ENCODE measurements around the gene PALMD. TPM values are rescaled to one million over a fixed set of nuclear protein-coding genes. Genes with fewer than 3 reads are reported as not detected.

The PALMD gene
- total and polyA plus RNA-seq, 2 donors (not counting 1 experiment from before 2014, with no cell fraction given), result not detected

DNA sequence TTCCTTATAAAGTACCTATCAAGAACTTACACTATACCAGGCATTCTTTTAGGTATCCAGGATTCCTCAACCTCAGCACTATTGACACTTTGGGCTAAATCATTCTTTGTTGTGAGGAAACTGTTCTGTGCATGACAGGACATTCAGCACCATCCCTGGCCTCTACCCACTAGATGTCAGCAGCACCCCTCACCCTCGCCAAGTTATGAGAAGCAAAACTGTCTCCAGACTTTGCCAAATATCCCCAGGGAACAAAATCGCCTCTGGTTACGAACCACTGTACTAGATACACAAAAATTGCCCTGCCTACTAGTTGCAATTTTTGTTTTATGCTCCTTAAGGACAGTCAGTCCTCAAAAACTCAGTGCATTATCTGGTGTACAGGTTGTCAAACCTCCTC lies 35.7 kb downstream of the PALMD start:
- CTCF ChIA-PET, result no interaction called here
- intact Hi-C loops (cut with micrococcal nuclease), result no loop called here

DNA sequence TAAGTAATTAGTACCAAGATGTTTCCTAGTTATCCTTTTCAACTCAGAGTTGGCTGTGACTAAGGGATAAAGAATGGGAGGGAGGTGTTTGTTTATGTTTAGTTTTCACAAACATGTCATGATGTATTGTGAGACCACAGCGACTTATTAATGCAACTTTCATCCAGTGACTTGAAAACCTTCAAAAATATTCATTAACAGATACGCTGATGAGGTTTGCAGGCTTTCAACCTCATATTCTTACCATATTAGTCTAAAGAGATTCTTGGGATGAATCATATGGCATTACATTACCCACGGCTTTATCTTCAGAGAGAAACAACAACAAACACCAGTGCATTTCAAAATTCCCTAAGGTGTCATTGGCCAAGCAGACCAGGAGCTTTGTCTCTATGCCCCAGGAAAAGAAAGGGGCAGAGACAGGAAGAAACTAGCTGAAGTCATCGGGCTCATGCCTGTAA lies 36.4 kb downstream of the PALMD start:
- peaks cover 0 to 3% (median 0%) of the 10 kb centered on the region in 4 experiments for H3K27me3 ChIP-seq (replicated peaks in 1 of 4; ENCODE audit: control extremely low read depth in 1 of 4, control insufficient read depth in 3 of 4, insufficient read depth in 4 of 4, low read length in 3 of 4)
- no peak overlapping the region for H3K4me3 Mint-ChIP-seq
- H3K9ac ChIP-seq (ENCODE audit: low read length), result no peak overlapping the region
- no peak overlapping the region for H3K4me3 ChIP-seq (ENCODE audit: control extremely low read depth in 1 of 5, extremely low read depth in 1 of 5, insufficient read depth in 1 of 5, low read depth in 2 of 5, low read length in 4 of 5)
- intact Hi-C loops (cut with micrococcal nuclease), result no loop called here
- no peak for TF ChIP-seq EZH2 (IDR thresholded peaks at IDR 0.05; ENCODE audit: borderline replicate concordance, insufficient read depth, low read depth, low read length, poor library complexity, severe bottlenecking)
- TF ChIP-seq, protein P1, sequence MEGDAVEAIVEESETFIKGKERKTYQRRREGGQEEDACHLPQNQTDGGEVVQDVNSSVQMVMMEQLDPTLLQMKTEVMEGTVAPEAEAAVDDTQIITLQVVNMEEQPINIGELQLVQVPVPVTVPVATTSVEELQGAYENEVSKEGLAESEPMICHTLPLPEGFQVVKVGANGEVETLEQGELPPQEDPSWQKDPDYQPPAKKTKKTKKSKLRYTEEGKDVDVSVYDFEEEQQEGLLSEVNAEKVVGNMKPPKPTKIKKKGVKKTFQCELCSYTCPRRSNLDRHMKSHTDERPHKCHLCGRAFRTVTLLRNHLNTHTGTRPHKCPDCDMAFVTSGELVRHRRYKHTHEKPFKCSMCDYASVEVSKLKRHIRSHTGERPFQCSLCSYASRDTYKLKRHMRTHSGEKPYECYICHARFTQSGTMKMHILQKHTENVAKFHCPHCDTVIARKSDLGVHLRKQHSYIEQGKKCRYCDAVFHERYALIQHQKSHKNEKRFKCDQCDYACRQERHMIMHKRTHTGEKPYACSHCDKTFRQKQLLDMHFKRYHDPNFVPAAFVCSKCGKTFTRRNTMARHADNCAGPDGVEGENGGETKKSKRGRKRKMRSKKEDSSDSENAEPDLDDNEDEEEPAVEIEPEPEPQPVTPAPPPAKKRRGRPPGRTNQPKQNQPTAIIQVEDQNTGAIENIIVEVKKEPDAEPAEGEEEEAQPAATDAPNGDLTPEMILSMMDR (IDR thresholded peaks at IDR 0.05), result no peak
- WGBS (ENCODE audit: insufficient coverage), result 81% methylated on average over 4 of the region's 4 CpGs
- no peaks in the 10 kb centered on the region for H3K4me1 Mint-ChIP-seq
- DNase-seq, result no peak
- H4K20me1 ChIP-seq (ENCODE audit: control insufficient read depth, insufficient read depth, low read length, poor library complexity, severe bottlenecking), result no peaks in the 10 kb centered on the region
- no peaks in the 10 kb centered on the region for H3K9me3 ChIP-seq (ENCODE audit: control extremely low read depth in 1 of 3, control insufficient read depth in 2 of 3, insufficient read depth in 1 of 3, low read length in 2 of 3)
- H2AFZ ChIP-seq (ENCODE audit: insufficient read depth, low read depth, low read length, poor library complexity, severe bottlenecking), result no peak overlapping the region
- H3K9me3 Mint-ChIP-seq (ENCODE audit: insufficient read depth), result no peaks in the 10 kb centered on the region
- H3K27me3 Mint-ChIP-seq, result no peaks in the 10 kb centered on the region
- CTCF ChIA-PET, result no interaction called here
- H3K4me1 ChIP-seq (ENCODE audit: control insufficient read depth in 2 of 2, insufficient read depth in 2 of 2, low read length in 2 of 2), result no peaks in the 10 kb centered on the region
- POLR2A ChIA-PET, result no interaction called here
- no peaks in the 10 kb centered on the region for H3K79me2 ChIP-seq (ENCODE audit: control insufficient read depth, insufficient read depth, low read length)
- no peak overlapping the region for H3K27ac ChIP-seq (ENCODE audit: low read length in 2 of 2)
- ATAC-seq (ENCODE audit: low read depth), result no peak
- no peak overlapping the region for H3K4me2 ChIP-seq (replicated peaks; ENCODE audit: low read depth, low read length, poor library complexity, severe bottlenecking)
- no peak overlapping the region for H3K27ac Mint-ChIP-seq
- no peaks in the 10 kb centered on the region for H3K36me3 ChIP-seq (replicated peaks in 1 of 2; ENCODE audit: control extremely low read depth in 1 of 2, control insufficient read depth in 1 of 2, extremely low read depth in 1 of 2, insufficient read depth in 2 of 2, low read length in 1 of 2)

More for the DNA sequence above, 35.7 kb downstream of the PALMD start:
- Histone ChIP-seq H3K4me2 (replicated peaks; ENCODE audit: low read depth, low read length, poor library complexity, severe bottlenecking) (no peak overlapping the region), H3K4me1 (ENCODE audit: control insufficient read depth in 2 of 2, insufficient read depth in 2 of 2, low read length in 2 of 2) (no peaks in the 10 kb centered on the region), H3K4me3 (ENCODE audit: control extremely low read depth in 1 of 5, extremely low read depth in 1 of 5, insufficient read depth in 1 of 5, low read depth in 2 of 5, low read length in 4 of 5) (no peak overlapping the region), H2AFZ (ENCODE audit: insufficient read depth, low read depth, low read length, poor library complexity, severe bottlenecking) (no peak overlapping the region), H3K27ac (ENCODE audit: low read length in 2 of 2) (no peak overlapping the region), H3K9ac (ENCODE audit: low read length) (no peak overlapping the region), H3K79me2 (ENCODE audit: control insufficient read depth, insufficient read depth, low read length) (no peaks in the 10 kb centered on the region), H3K36me3 (replicated peaks in 1 of 2; ENCODE audit: control extremely low read depth in 1 of 2, control insufficient read depth in 1 of 2, extremely low read depth in 1 of 2, insufficient read depth in 2 of 2, low read length in 1 of 2) (no peaks in the 10 kb centered on the region), H3K27me3 (replicated peaks in 1 of 4; ENCODE audit: control extremely low read depth in 1 of 4, control insufficient read depth in 3 of 4, insufficient read depth in 4 of 4, low read length in 3 of 4) (peaks cover 0 to 4% (median 0%) of the 10 kb centered on the region in 4 experiments), H4K20me1 (ENCODE audit: control insufficient read depth, insufficient read depth, low read length, poor library complexity, severe bottlenecking) (no peaks in the 10 kb centered on the region), H3K9me3 (ENCODE audit: control extremely low read depth in 1 of 3, control insufficient read depth in 2 of 3, insufficient read depth in 1 of 3, low read length in 2 of 3) (no peaks in the 10 kb centered on the region)
- DNase-seq (no peak), ATAC-seq (ENCODE audit: low read depth) (no peak)
- no peak overlapping the region for H3K4me3 Mint-ChIP-seq
- H3K27me3 Mint-ChIP-seq, result no peaks in the 10 kb centered on the region
- POLR2A ChIA-PET, result no interaction called here
- 56% methylated on average over 3 of the region's 3 CpGs for WGBS (ENCODE audit: insufficient coverage)
- no peaks in the 10 kb centered on the region for H3K4me1 Mint-ChIP-seq
- no peaks in the 10 kb centered on the region for H3K9me3 Mint-ChIP-seq (ENCODE audit: insufficient read depth)
- TF ChIP-seq EZH2 (IDR thresholded peaks at IDR 0.05; ENCODE audit: borderline replicate concordance, insufficient read depth, low read depth, low read length, poor library complexity, severe bottlenecking), result no peak
- TF ChIP-seq, protein P1 (IDR thresholded peaks at IDR 0.05), result no peak
- no peak overlapping the region for H3K27ac Mint-ChIP-seq
